ENCODE data around the gene ACTG1.

DNA sequence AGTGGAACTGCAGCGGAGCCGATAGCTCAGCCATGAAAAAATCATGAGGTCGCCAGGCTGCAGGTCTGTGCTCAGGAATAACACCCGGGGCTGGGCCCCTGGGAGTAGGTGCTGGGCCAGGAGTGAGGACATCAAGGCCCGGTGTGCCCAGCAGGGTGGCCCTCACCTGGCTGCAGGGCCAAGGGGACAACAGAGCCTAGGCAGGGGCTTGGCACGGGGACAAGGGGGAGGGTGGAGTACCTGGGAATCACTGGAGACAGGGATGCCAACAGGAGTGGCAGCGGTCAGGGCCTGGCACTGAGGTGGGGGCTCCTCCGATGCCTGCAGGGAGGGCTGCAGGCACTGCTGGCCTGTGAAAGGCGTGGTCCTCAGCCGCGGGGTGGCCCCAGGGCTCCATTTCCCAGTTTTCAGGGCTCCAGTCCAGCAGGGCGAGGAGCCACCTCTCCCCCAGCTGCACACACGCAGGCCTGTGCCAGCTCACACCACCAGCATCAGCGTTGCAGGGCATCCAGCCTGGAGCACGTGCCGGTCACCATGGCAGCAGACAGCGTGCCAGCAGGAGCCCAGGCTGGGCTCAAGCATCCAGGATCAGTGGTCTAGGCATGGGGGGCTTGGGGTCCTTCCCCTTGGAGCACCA, 10.9 kb upstream of the ACTG1 start:
- TF ChIP-seq, protein P1, sequence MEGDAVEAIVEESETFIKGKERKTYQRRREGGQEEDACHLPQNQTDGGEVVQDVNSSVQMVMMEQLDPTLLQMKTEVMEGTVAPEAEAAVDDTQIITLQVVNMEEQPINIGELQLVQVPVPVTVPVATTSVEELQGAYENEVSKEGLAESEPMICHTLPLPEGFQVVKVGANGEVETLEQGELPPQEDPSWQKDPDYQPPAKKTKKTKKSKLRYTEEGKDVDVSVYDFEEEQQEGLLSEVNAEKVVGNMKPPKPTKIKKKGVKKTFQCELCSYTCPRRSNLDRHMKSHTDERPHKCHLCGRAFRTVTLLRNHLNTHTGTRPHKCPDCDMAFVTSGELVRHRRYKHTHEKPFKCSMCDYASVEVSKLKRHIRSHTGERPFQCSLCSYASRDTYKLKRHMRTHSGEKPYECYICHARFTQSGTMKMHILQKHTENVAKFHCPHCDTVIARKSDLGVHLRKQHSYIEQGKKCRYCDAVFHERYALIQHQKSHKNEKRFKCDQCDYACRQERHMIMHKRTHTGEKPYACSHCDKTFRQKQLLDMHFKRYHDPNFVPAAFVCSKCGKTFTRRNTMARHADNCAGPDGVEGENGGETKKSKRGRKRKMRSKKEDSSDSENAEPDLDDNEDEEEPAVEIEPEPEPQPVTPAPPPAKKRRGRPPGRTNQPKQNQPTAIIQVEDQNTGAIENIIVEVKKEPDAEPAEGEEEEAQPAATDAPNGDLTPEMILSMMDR (IDR thresholded peaks at IDR 0.05): no peak
- TF ChIP-seq POLR2A (IDR thresholded peaks at IDR 0.05): no peak

All from thyroid gland (tissue), 4 donors.